Mucosa of descending colon (tissue), 3 donors: ENCODE results near the gene OPCML. TPM values are rescaled to one million over a fixed set of nuclear protein-coding genes. Genes with fewer than 3 reads are reported as not detected.

ENCODE experiments used
- ATAC-seq: fragments of 200-7000 bp; cut with Tn5 transposase; one replicate; pipeline ENCODE4 v1.9.1; 2020; ENCODE audit warnings: mild to moderate bottlenecking, moderate library complexity
- DNase-seq, 3 donors: peaks; one replicate each; pipeline ENCODE4 v3.0.0-alpha.2; 2020
- H3K36me3 ChIP-seq: fragments of 200-600 bp; one replicate; pipeline ENCODE4 v1.8.0; 2021; ENCODE audit warnings: low read depth, mild to moderate bottlenecking
- H3K4me1 ChIP-seq: fragments of 200-600 bp; one replicate; pipeline ENCODE4 v1.8.0; 2021; ENCODE audit warnings: low read depth, mild to moderate bottlenecking
- H3K4me3 ChIP-seq: fragments of 200-600 bp; one replicate; pipeline ENCODE4 v1.8.0; 2021; ENCODE audit warnings: mild to moderate bottlenecking
- H3K9me3 ChIP-seq: fragments of 200-600 bp; one replicate; pipeline ENCODE4 v1.8.0; 2021; ENCODE audit warnings: mild to moderate bottlenecking
- intact Hi-C, 2 donors: fragments of 100-400 bp; cut with DNase I in 1 of 2; cut with micrococcal nuclease in 1 of 2; formaldehyde crosslinking; loops; one replicate each; pipeline versions ENCODE4 v1.11.0 to v1.11.1; 2022; cut with DNase I, micrococcal nuclease
- total RNA-seq, 3 donors: library from RNA; stranded (reverse); fragmentation: NEBNext Ultra II Directional in 2 of 3; extraction: Animal tissue kit (Norgen Biotek cat#: 25700) in 2 of 3; gene quantifications; one replicate each; pipeline versions ENCODE4 v1.2.1 to v1.2.4, GENCODE V29; 2021 to 2023
- TF ChIP-seq, protein P1 (sequence below): fragments of 200-600 bp; IDR thresholded peaks from one replicate; pipeline ENCODE4 v1.8.0; 2022; ENCODE audit warnings: antibody characterized with exemption, mild to moderate bottlenecking
- donor health status: DM: no; HTN: no; CAD: no; lungs with moderate emphysema.
- donor health status: DM: no; HTN: no; CAD: no.
- donor health status: DM: no; HTN: yes; CAD: no.

Gene OPCML
- total RNA-seq, 3 donors from 2014 or later, result 0.10 to 0.47 TPM; not detected in 1

DNA sequence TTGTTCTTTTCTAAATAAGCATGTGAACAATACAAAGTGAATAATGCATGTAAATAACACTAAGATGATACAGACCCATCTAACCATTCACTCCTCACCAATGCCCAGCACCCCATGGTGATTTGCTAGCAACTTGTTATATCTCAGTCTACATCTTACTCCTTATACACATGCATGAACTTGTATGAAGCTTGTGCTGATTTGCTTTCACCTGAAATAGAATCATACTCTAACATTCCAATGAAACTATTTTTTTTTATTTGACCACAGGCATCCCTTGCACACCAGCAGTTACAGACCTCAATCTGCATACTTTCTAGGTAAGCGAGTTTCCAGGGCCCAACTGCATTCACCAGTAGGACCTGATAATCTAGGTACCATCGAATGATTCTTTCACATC, 873.6 kb downstream of the OPCML start:
- no peaks in the 10 kb centered on the region for H3K4me1 ChIP-seq
- intact Hi-C loops, result no loop called here
- TF ChIP-seq, protein P1, sequence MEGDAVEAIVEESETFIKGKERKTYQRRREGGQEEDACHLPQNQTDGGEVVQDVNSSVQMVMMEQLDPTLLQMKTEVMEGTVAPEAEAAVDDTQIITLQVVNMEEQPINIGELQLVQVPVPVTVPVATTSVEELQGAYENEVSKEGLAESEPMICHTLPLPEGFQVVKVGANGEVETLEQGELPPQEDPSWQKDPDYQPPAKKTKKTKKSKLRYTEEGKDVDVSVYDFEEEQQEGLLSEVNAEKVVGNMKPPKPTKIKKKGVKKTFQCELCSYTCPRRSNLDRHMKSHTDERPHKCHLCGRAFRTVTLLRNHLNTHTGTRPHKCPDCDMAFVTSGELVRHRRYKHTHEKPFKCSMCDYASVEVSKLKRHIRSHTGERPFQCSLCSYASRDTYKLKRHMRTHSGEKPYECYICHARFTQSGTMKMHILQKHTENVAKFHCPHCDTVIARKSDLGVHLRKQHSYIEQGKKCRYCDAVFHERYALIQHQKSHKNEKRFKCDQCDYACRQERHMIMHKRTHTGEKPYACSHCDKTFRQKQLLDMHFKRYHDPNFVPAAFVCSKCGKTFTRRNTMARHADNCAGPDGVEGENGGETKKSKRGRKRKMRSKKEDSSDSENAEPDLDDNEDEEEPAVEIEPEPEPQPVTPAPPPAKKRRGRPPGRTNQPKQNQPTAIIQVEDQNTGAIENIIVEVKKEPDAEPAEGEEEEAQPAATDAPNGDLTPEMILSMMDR, result no peak
- H3K9me3 ChIP-seq, result peaks cover 23% of the 10 kb centered on the region
- no peaks in the 10 kb centered on the region for H3K36me3 ChIP-seq
- no peak for ATAC-seq
- no peak for DNase-seq
- H3K4me3 ChIP-seq, result no peak overlapping the region

DNA sequence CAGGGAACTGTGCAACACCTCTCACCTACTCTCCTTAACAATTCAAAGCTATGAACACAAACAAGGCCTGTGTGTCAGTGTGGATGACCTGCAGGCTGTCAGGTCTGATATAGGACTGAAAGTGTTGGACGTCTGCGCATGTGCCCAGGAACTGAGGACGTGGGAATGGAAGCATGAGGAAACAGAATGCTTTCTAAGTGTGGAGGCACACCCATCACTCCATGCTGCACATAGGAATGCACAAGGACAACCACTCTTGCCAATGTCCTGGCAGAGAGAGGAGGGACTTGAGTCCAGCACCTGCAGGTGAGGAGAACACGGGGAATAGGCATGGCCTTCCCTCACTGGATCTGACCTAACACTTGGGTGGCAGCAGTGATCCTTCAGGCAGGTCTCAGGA, 874.3 kb downstream of the OPCML start:
- no peaks in the 10 kb centered on the region for H3K36me3 ChIP-seq
- H3K4me3 ChIP-seq, result no peak overlapping the region
- ATAC-seq (no peak), DNase-seq (no peak)
- TF ChIP-seq, protein P1, result no peak
- H3K9me3 ChIP-seq, result peaks cover 26% of the 10 kb centered on the region
- intact Hi-C loops, result no loop called here
- H3K4me1 ChIP-seq, result no peaks in the 10 kb centered on the region

DNA sequence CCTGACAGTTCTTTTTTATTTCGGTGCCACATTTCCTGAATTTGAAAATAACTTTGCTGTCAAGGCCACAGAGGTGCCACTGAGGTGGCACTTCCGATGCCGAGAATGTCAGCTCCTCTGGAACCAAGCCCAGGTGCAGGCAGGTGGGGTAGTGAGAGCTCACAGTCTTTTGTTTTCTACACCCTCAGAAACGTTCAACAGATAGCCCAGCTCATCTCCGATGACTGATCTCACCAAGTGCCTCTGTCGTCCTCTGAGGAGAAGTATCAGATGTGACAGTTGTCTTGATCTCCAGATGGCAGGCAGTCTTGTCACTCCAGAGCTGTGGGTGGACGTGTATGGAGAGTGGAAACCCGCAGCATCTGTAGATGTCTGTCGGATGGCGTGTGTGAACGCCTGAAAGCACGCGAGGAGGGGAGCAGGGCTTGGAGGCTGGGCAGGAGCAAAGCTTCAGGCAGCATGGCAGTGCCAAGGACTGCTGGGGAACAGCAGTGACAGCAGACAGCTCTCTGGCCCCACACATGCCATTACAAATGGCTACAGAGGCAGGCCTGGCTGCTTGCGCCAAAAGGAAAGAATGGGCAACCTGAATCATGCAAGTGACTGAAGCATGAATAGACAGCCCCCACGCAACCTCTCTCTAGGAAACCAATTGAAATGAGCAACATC, 877.0 kb downstream of the OPCML start:
- Histone ChIP-seq H3K9me3 (peaks cover 21% of the 10 kb centered on the region), H3K4me1 (no peaks in the 10 kb centered on the region), H3K4me3 (no peak overlapping the region), H3K36me3 (no peaks in the 10 kb centered on the region)
- intact Hi-C loops, result no loop called here
- TF ChIP-seq, protein P1, result no peak
- no peak for DNase-seq
- ATAC-seq, result no peak

DNA sequence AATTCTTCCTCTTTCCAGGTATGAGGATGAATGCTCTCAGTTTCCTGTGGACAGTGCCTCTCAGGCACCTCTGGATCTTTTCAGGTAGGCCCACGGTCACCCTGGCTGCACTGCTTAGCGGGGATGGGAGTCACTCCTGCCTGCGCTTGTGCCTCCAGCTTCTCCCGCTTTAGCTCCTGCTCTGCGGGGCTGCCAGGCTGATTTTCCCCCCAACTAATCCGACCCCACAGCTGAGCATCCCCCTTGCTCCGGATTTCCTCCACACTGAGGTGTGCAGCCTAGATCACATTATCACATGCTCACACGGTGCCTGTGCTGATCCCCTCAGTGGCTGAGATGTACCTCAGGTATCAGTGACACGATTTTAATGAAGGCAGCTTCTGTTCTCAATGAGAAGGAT, 879.1 kb downstream of the OPCML start:
- ATAC-seq, result no peak

DNA sequence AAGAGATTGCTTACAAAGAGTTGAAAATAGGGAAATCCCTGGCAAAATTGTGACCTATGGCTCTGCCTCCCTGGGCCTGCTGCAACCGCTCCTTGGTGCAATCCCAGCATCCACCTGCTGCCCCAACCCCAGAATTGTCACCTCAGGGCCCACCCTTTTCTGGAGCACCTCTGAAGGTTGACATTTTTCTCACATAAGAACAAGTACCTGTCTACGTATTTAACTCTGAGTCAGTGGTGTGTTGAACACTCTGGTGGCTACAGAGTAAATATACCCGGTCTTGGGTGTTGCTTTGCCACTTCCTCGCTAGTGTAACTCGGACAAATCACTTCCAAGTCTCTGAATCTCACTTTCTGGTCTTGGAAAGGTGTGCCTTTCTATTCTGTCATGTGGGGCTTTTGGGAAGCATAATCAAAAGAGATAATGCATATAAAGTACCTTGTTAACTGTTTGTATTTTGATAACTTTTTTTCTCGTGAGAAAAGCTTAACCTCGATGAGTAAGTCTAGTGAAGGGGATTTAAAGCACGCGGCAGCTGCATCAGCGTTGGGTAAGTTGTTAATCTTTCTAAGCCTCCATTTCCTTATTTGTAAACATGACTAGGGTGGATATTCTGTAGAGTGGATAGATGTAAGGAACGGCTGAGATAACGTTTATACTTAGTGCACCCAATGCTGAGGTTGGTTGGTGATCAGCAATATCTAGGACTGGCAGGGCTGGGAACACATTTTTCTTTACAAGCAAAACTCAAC, 881.2 kb downstream of the OPCML start:
- no peak for DNase-seq
- H3K36me3 ChIP-seq, result no peaks in the 10 kb centered on the region
- H3K4me1 ChIP-seq, result no peaks in the 10 kb centered on the region
- H3K4me3 ChIP-seq, result no peak overlapping the region
- intact Hi-C loops, result no loop called here
- TF ChIP-seq, protein P1, result no peak
- peaks cover 20% of the 10 kb centered on the region for H3K9me3 ChIP-seq
- no peak for ATAC-seq

More for the DNA sequence above, 879.1 kb downstream of the OPCML start:
- TF ChIP-seq, protein P1, result no peak
- H3K36me3 ChIP-seq, result no peaks in the 10 kb centered on the region
- H3K4me3 ChIP-seq, result no peak overlapping the region
- intact Hi-C loops, result no loop called here
- H3K4me1 ChIP-seq, result no peaks in the 10 kb centered on the region
- DNase-seq, result no peak
- peaks cover 23% of the 10 kb centered on the region for H3K9me3 ChIP-seq
